CD4-positive, alpha-beta T cell treated with Interleukin-12 subunit alpha and Interleukin-12 subunit beta, for 1 hour (primary cell): ENCODE results near the gene ADRA2B.
"Not testable (repeated sequence)": the region's sequence is repeated elsewhere in the genome, so short reads cannot be mapped to it uniquely, and the experiment has no call there.

Source experiments
- DNase-seq: peaks from one replicate; pipeline ENCODE4 v3.0.0-alpha.2; 2020

The ADRA2B gene

DNA sequence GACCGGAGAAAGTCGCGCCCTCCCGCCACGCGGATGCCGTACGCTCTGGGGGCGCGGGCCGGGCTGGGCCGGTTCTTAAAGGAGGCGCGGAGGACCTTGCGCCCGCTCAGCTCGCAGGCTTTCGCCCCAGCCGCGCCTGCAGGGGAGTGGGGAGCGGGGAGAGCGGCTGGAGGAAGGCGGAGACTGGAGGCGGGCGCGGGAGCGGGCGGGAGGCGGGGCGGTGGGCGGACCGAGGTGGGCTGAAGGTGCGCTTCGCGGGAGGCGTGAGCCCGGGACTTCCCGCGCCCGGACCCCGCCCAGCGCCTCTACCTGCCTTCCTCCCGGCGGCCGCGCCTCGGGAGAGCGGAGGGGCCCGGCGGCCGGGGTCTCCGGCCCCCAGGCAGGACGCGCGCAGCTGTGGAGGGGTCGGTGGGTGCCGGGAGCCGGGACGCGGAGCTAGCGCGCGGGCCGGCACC lies at the start of gene ADRA2B:
ADRA2B (minus strand) TSS at position 148 of the 455 bp plus-strand sequence. CDS start 422 bp downstream, outside the sequence.
- peak; percentile 87 for DNase-seq

DNA sequence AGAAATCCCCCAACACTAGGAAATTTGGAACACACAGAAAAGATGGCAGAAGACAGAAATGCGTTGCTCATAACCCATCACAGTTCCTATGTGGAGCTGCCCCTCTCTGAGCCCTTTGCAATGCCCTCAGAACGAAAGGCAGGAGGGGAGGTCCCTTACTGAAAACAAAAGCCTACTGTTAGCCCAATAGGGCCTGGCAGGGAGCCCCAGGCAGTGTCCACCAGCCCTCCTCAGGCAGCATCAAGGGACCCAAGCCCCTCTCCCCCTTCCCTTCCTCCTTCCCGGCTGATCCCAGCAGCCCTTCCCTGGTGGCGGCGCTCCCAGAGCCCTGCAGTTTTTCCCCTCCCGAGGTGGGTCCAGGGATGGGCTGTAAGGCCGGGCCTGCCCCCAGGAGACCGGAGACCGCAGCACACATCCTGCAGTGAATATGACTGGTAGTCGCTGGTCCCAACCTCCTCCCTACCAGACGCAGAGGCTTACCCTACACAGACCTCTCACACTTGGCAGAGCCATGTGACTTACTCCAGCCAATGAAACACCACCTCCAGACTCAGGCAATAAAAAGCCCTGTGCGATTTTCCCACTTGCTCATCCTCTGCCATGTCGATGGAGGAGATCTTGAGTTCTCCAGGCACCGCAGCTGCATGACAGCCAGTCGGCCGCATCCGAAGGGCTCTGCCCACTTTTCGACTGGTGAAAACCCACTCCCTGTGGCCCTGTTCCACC lies 48.3 kb upstream of the ADRA2B start:
- DNase-seq: peak; percentile 77

DNA sequence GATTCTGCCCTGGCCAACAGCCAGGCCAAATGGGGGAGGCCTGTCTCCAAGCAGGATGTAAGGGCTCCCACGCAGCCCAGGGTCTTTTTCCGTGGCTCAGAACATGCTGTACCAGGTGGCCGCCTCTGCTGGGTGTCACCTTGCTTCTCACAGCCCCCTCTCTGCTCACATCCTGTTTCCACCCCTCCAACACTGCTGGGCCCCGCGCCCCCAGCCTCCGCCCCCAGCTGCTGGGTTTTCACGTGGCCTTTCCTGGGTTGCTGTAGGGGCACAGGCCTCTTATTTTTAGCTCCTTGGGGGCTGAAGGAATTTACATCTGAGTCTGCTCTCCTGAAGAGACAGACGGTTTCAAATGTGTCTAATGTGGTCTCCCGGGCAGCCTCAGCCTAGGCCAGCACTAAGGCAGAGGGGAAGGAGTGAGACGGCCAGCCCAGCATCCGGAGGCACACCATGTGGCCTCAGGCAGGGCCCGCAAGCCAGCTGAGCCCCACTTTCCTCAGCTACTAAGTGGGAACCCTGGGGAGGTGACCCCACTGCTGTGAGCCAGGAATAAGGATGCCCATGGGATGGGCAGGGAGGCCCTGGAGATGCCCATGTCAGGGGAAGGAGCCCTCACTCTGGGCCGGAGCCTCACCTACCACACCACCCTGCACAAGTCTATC lies 47.5 kb upstream of the ADRA2B start:
- peak; percentile 72 for DNase-seq

DNA sequence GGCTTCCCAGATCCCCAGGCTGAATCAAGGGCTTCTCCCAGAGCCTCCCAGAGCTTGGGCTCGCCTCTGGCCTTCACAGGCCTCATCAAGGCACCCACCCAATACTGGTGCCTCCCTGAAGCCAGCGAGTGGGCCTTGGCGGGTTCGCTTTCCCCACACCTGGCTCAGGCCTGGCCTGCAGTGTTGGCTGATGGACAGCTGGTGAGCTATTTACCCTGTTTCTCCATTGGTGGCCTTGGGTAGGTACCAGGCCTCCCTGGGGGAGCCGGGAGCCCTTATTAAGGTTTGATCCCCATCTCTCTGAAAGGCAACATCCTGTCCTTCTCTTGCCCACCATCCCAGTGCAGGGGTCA lies 47.0 kb upstream of the ADRA2B start:
- DNase-seq: no peak

DNA sequence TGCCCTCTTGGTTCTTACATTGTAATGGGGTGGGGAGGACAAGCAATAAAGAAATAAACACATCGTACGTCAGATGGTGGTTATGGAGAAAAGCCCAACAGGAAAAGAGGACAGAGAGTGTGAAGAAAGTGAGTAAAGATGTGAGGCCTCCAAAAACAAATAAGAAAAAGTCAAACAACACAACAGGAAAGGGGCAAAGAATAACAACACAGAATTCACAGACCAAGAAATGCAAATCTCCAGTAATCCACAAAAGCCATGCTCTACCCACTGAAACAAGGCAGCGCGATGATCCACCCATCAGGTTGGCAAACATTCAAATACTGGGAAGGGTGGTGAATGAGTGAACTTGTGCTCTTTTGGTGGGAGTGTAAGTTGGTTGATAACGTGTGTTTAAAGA lies 45.5 kb upstream of the ADRA2B start:
- peak; percentile 44 for DNase-seq

DNA sequence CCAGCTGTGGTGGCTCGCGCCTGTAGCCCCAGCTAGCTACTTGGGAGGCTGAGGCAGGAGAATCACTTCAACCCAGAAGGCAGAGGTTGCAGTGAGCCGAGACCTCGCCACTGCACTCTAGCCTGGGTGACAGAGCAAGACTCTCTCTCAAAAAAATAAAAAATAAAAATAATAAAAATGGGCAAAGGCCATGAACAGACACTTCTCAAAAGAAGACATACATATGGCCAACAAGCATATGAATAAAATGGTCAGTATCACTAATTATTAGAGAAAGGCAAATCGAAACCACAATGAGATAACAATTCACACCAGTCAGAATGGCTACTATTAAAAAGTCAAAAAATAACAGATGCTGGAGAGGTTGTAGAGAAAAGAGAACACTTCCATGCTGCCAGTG lies 44.0 kb upstream of the ADRA2B start:
- not testable (repeated sequence) for DNase-seq

DNA sequence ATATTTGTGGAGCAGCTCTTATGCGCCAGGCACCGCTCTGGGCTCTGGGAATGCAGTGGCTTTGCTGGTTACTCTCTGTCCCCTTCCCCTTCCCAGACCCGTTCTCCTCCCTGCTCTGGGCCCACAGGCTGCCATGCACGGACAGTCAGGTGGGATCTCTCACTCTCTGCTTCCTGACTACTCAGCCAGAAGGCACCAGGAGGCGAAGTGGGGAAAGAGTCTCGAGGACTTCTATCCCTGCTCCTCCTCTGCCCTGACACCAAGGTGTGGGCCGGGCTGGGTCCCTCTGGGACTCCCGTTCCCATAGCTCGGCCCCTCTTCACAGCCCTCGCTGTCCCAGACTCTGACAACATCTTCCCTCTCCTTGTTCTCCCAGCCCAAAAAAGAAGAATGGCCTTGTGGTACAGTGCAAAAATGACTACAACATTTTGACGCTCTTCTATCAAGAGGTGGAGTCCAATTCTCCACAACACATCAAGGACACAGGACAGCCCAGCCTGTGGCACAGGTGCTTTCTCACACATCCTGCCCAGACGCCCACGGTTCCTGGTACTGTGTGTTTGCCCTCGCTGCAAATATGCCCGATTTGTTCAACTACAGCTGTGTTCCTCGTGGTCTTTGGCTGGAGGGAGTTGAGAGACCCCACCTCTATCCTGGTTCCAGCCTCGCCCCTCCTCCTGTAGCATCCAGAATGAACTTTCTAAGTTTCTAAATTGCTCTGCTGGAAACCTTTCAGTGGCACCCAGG lies 42.9 kb upstream of the ADRA2B start:
- DNase-seq: peak; percentile 36

DNA sequence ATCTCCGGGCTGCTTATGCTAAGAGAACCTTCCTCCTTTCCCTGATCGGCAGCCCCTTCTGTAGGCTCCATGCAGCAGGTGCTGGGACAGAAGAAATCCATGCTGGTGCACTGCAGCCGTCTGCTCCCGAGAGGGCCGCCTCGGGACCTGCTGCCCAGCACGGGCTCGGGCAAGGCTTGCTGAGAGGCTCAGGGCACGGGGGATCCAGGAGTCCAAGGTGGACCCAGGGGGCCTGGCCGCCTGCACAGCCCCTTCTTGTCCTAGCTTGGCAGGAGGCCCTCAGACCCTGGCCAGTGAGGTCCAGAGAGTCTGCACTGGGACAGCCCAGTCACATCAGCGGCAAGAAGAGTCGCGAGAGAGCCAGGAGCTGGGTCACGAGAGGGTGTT lies 42.2 kb upstream of the ADRA2B start:
- DNase-seq: no peak

DNA sequence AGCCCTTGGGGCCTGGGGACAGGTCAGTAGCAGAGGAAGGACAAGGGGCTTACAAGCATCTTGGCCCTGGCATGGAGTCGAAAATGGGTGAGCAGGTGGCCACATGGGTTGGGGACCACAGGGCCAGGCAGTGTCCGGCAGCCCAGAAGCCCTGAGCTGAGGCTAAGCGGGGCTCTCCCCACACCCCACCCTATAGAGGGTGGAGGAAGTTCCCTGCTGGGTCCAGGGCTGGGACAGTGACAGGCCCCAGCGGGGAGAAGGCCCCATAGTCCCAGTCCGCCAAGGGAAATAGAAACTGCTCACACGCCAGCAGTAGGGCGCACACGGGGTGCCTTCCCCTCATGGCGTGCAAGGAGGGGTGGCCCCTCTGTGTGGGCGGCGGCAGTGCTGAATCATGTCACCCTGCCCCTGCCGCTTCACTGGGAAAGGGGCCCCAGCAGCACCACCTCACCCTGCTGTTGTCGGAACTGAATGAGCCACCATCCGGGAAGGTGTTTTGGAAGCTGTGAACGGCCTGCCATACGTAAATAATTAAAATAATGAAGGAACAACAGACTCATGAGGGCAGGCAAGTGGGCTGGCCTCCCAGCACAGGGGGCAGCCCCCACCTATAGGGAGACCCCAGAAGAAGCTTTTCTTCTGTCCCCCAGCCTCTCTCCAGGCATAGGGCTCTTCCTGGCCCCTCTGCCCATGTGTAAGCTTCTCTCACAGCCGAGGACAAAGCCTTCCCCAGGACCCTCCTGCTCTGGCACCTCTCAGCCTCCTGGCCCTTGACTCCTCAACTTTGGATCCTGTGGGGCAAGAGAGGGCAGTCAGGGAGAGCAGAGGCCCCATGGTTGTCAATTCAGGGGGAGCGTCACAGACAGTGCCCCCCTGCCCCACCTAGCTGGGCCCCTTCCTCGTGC lies 41.5 kb upstream of the ADRA2B start:
- peak; percentile 70 for DNase-seq

DNA sequence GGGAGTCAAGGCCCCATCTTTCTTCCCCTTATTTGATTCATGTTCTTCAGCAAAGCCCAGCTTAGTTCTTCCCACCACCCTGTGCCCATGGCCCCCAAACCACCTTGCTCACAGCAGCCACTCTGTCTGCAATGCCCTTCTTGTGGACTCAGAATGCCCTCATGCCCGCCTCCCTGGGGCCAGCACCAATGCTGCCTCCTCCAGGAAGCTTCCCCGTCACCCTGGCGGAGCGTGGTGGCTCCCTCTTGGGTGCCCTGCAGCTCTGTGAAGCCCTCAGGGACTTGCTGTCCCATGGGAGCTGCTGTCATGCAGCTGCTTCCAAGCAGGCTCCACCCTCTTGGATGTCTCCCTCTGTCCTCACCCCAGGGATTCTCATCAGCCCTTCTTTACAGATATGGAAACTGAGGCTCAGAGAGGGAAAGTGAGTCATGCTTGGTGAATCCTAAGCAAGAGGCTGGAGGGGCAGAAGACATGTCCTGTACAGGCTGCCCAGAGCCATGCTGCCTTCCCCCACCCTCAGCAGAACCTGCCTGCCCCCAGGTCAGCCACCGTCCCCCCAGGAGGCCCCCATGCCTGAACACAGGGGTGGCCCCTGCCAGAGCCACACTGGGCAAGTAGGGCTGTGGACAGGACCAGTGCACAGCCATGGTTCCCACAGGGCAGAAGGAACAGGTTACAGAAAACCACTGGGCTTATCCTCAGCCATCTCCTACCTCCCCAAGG lies 40.7 kb upstream of the ADRA2B start:
- DNase-seq: no peak

DNA sequence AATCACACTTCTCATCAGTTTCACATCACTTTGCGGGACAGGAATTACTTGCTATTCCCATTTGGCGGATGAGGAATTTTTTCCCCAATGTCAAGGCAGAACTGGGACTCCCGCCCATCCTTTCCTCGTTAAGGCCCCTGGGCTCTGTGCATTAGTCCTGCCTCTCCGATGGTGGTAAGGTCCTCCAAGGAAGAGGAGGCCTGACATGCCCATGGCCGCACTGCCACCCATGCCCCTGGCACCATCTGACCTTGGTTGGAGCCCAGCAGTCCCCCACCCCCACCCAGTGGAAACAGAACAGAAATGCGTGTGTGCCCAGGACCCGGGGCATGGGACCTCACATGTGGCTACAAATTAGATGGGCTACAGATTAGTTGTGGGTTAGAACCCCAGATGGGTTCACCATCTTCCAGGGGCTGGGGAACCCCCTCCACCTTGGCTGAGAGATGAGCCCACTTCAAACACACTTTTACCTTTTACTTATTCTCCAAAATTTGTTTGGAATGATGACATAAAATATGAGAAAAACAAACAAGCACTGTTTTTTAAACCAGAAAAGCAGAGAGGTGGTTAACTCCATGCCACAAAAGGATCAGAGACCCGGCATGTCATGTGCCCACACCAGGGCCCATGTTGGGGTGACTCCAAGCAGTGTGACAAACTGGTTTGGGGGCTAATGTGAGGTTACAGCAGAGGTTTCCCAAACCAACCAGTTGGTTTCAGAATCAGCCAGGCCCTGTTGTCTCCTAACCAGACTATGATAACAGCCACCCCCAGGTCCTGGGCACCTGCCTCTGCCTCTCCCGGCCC lies 39.8 kb upstream of the ADRA2B start:
- peak; percentile 54 for DNase-seq

DNA sequence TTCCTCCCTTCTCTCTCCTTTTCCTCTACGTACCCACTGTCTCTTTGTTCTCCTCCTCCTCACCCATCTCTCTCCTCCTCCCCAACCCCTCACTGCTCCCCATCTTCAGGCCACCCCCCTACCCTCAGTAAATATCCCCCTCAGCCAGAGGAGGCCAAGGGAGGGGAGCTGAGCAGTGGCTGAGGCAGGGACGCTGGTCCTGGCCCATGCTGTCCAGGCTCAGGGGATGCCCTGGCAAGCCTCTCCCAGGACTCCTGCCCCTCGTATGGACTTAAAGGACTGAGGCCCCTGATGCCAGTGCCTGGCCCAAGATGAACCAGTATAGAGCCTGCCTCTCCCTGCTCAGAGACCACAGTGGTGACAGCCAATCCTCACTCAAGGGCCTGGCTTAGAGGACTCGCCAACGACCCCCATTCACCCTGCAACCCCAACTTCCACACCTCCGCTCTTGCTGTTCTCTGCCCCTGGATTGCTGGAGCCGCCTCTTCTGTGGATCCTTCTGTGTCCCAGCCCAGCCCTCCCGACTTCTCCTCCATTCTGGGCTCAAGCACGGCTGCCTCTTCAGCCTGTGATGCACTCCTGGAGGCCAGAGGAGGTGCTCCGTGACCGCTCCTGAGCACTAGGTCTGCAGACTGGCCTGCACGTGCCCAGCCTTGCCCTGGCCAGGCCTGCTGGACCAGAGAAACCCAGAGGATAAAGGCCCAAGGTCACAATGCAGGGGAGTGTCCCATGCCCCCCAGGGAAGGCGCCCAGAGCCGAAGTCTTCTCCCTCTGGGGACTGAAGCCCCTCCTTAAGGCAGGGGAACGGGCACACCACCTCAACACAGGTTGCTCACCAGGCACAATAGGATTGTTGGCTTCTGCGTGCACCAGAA lies 38.4 kb upstream of the ADRA2B start:
- no peak for DNase-seq

DNA sequence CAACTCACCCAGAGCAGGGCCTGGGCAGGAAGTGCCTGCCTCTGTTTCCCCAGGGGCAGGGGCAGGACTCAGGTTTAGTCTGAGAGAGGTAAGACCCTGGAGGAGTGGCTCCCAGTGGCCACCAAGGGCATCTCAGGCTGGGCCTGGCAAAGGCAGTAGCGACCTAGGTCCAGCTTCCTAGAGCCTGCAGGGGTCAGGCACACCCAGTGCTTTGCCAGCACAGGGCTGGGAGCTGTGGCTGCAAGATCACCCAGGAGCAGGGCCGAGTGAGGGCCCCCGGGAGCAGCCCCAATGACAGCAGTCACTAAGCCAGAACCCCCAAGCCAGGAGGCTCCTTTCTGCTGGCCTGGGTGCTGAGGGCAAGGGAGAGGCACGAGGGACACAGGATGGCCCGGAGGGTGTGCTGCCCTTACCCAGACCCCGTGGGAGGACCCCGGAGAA lies 37.6 kb upstream of the ADRA2B start:
- no peak for DNase-seq

DNA sequence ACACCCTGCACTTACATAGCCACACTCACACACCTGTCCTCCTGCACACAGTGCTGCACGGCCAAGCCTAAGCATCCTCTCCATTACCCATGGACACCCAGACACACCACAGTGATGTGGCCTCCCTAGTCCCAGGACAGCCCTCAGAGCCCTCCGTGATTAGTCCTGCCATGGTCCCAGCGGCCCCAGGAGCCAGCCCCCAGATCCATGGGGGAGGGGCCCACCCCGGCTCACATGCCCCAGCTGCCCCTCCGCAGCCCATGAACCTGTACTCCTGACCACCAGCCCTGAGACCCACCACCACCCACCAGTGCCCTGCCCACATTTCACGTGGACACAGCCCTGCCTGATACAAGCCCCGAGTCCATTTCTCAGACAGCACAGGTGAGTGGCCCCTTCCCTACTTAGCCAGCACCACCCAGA lies 36.9 kb upstream of the ADRA2B start:
- no peak for DNase-seq

DNA sequence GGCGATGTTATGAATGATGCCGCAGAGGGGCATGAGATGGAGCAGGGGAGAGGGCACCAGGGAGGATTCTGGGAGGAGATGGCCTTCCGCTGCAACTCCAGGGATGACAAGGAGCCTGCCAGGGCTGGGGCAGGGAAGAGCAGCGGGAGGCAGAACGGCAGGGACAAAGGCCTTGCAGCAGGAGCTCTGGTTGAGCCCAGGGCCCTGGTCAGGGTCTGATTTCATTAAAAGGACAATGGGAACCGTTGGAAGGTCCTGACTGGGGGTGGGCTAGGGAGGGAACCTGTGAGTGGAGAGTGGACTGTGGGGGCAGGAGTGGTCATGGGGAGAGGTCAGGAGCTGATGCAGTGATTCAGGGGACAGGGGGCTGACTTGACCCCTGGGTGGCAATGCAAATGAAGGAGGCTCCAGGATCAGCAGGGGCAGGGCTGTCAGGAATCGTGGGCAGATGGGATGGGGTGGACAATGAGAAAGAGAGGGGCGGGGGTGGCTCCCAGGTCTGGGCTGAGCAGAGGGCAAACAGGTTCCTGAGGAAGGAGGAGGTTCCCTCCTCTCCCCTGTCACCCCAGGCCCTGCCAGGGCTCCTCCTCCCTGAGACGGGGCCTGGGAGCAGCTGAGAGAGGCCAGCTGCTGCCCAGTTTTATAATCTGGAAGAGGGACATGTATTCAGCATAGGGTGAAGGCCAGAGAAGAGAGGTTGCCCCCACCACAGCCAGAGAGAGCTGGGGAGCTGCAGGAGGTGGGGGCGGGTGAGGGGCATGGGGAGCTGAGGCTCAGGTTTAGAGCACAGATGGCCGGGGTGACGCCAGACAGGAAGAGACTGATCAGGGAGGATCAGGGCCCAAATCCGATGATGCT lies 36.2 kb upstream of the ADRA2B start:
- DNase-seq: no peak

DNA sequence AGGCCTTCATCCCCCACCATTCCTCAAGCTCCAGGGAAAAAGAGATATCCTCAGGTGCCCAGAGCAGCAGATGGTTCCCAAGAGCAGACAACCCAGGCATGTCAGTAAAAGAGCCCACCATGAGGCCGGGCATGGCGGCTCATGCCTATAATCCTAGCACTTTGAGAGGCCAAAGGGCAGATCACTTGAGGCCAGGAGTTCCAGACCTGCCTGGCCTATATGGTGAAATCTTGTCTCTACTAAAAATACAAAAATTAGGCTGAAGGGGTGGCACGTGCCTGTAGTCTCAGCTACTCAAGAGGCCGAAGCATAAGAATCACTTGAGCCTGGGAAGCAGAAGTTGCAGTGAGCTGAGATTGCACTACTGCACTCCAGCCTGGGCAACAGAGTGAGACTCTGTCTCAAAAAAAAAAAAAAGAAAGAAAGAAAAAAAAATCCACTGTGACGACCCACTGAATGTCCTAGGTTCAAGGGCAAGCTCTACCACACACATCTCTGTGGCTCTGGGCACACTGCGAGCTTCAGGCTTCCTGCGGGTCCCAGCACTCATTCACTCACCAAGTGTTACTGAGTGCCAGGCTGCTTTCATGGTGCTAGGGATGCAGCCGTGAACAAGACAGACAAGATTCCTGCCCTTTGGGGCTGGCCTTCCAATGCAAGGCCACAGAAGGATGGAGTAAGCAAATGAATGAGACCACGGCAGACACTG lies 35.4 kb upstream of the ADRA2B start:
- no peak for DNase-seq

DNA sequence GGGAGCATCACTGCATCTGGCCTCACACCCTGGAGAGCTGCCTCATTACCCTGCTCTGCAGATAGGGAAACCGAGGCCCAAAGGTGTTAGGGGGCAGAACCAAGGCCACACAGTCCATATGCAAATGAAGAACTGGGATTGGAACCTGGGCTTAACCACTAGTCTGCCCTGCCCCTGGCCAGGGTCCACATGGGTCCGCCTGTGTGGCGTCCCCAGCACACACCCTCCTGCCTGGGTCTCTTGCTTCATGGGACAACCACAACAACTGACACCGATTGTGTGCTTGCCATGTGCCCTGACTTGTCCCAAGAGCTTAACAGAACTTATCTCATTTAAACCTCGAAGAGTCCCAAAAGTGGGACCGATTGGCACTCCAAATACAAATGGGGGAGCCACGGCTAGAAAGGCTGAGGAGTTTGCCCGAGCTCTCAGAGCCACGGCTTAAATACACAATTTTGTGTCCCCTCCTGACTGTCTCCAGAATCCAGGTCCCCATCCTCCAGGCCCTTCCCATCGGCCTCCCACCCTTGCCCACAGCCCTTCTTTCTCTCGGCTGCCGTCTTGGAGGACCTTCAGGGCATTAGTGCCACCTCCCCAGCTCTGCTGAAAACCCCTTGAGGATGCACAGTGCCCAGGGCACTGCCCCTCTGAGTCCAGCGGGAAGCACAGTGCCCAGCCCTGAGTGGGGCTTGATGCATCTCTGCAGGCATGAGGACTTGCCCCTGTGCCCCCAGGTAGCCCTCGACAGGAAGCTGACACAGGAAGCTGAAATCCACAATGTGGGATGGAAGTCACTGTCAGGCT lies 34.6 kb upstream of the ADRA2B start:
- no peak for DNase-seq
